ENCODE data around the gene MRPL40. TPM values are rescaled to one million over a fixed set of nuclear protein-coding genes. Genes with fewer than 3 reads are reported as not detected.
"Not testable (repeated sequence)": the region's sequence is repeated elsewhere in the genome, so short reads cannot be mapped to it uniquely, and the experiment has no call there.

The MRPL40 gene
- polyA plus RNA-seq, 12 donors: 26.6 to 36.4 (median 33.8) TPM; not detected in 1

- DNase-seq: not testable (repeated sequence)
These were observed 4.3 kb downstream of the MRPL40 start for GRCh38 chr22:19436444-19437161.

- DNase-seq: no peak
These were observed 6.0 kb downstream of the MRPL40 start for GRCh38 chr22:19438298-19438697.

- DNase-seq: no peak
These were observed 8.3 kb downstream of the MRPL40 start for GRCh38 chr22:19440411-19441195.

- DNase-seq: no peak
These were observed 9.8 kb downstream of the MRPL40 start for GRCh38 chr22:19442166-19442565.

GRCh38 chr22:19443544-19444211 is 11.3 kb downstream of the MRPL40 start:
- DNase-seq: no peak

GRCh38 chr22:19445279-19445982 is 13.1 kb downstream of the MRPL40 start:
- DNase-seq: not testable (repeated sequence)

- no peak for DNase-seq
These were observed 14.4 kb downstream of the MRPL40 start for GRCh38 chr22:19446603-19447329.

GRCh38 chr22:19447330-19448075 is 15.2 kb downstream of the MRPL40 start, which contains the start of gene C22orf39:
TSS of gene C22orf39 (minus strand) at chr22:19447711. CDS start at chr22:19447688, 23 bp downstream.
- DNase-seq: peak; percentile 94

- DNase-seq: peak; percentile 67
These were observed 15.8 kb downstream of the MRPL40 start for GRCh38 chr22:19448076-19448607.

- no peak for DNase-seq
These were observed 16.5 kb downstream of the MRPL40 start for GRCh38 chr22:19448739-19449421.

GRCh38 chr22:19449422-19449767 is 17.1 kb downstream of the MRPL40 start:
- no peak for DNase-seq

GRCh38 chr22:19450363-19451175 is 18.2 kb downstream of the MRPL40 start:
- DNase-seq: no peak

- DNase-seq: no peak
These were observed 19.2 kb downstream of the MRPL40 start for GRCh38 chr22:19451570-19451969.

GRCh38 chr22:19453718-19454117 is 21.4 kb downstream of the MRPL40 start:
- no peak for DNase-seq

GRCh38 chr22:19454156-19454555 is 21.8 kb downstream of the MRPL40 start:
- no peak for DNase-seq

- DNase-seq: no peak
These were observed 22.7 kb downstream of the MRPL40 start for GRCh38 chr22:19455033-19455432.

GRCh38 chr22:19455585-19456370 is 23.4 kb downstream of the MRPL40 start:
- no peak for DNase-seq

GRCh38 chr22:19456541-19456940 is 24.2 kb downstream of the MRPL40 start:
- no peak for DNase-seq
